GM23248 (cell line): Measurements from ENCODE around the gene ADRB2.

Experiments used
- EZH2 ChIP-seq: fragments of 200-600 bp; sonication (generic); IDR thresholded peaks from 2 replicates; pipeline ENCODE4 v1.6.1; 2018; ENCODE audit warnings: antibody characterized with exemption, mild to moderate bottlenecking; ENCODE audit not compliant: insufficient read depth, poor library complexity, severe bottlenecking
- EZH2phosphoT487 ChIP-seq: fragments of 200-600 bp; sonication (generic); IDR thresholded peaks from 2 replicates; pipeline ENCODE4 v1.6.1; 2018; ENCODE audit warnings: antibody characterized with exemption, moderate library complexity, mild to moderate bottlenecking, low read depth; ENCODE audit not compliant: insufficient read depth

DNA sequence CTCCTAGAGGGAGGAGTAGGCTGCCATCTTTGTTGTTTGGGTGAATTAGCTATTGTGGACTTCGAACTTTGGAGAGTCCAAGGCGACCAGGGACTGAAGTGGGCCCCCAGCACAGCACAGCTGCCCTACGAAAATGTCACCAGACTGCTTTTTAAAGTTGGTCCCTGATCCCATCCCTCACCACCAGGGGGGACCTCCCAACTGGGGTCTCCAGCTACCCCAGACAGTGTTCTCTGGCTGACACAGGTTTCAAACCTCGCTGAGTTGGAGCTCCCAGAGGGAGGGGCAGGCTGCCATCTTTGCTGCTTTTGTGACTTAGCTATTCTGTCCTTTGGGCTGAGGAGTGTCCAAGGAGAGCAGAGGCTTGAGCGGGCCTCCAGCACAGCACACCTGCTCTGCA is 45.7 kb upstream of the ADRB2 start:
- TF ChIP-seq EZH2phosphoT487 = no peak
- TF ChIP-seq EZH2 = no peak
